Retina (tissue), 1 donor: ENCODE results near the gene FADS3.
A peak's percentile ranks its signal among the peaks of the same experiment; 100 is the strongest.
"Not testable (repeated sequence)": the region's sequence is repeated elsewhere in the genome, so short reads cannot be mapped to it uniquely, and the experiment has no call there.

ENCODE experiments used
- DNase-seq: peaks from one replicate; pipeline ENCODE4 v3.0.0-alpha.2; 2016

Gene FADS3

GRCh38 chr11:61897387-61898246 lies 6.3 kb upstream of the FADS3 start:
- DNase-seq, result peak; percentile 79

- no peak for DNase-seq
Measured at GRCh38 chr11:61896665-61897386, 5.5 kb upstream of the FADS3 start.

- DNase-seq, result no peak
Measured at GRCh38 chr11:61895718-61896059, 4.3 kb upstream of the FADS3 start.

DNA sequence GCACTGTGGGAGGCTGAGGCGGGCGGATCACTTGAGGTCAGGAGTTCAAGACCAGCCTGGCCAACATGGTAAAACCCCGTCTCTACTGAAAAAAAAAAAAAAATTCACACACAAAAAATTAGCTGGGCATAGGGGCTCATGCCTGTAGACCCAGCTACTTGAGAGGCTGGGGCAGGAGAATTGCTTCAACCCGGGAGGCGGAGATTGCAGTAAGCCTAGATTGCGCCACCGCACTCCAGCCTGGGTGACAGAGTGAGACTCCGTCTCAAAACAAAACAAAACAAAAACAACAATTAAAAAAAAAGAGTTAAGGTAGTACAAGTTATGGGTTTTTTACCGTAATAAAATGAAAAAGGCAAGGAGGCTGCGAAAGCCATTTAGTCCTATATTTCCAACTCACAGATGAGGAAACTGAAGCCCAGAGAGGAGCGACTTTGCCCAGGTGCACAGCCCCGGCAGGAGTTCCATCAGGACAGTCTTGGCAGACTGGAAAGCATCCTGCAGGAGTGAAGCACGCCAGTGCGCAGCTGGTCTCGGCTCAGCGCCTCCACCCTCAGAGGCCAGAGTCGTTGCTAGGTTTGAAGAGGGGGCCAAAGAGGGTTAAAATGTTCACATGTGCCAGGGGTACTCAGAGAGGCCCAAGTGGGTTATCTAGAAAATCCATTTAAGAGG lies 3.8 kb upstream of the FADS3 start:
- no peak for DNase-seq

DNA sequence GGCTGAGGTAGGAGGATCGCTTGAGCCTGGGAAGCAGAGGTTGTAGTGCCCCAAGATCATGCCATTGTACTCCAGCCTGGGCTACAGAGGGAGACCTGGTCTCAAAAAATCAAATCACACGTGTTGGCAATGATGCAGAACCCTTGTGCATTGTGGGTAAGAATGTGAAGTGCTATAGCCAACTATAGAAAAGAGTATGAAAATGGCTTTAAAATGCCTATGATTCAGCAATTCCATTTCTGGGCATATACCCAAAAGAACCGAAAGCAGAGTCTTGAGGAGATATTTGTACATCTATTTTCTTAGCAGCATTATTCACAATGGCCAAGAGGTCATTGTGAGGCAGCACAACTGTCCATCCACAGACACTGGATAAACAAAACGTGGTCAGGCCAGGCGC lies 2.6 kb upstream of the FADS3 start:
- no peak for DNase-seq

- no peak for DNase-seq
Measured at GRCh38 chr11:61892085-61892370, 683 bp upstream of the FADS3 start.

- peak; percentile 84 for DNase-seq
Measured at GRCh38 chr11:61890529-61891330, 615 bp downstream of the FADS3 start.

DNA sequence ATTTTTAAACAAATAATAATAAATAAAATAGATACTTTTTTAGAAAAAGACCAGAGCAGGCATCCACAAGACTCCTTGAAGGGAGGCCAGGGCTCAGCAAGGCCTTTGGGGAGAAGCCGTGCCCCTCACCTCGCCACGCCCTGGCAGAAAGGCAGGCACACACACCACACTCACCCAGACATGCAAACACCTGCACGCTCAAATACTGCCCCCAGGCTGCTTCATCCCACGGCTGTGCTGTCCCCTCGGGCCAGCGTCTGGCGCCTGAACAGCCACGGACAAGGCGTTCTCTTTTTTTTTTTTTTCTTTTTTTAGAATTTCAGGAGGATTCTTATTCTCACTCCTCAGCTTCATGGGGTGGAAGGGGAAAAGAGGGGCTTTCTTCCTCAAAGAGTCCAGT lies 1.5 kb downstream of the FADS3 start:
- DNase-seq, result no peak

- DNase-seq, result no peak
Measured at GRCh38 chr11:61888590-61888989, 2.8 kb downstream of the FADS3 start.

- no peak for DNase-seq
Measured at GRCh38 chr11:61887839-61888494, 3.4 kb downstream of the FADS3 start.

GRCh38 chr11:61886643-61887042 lies 4.7 kb downstream of the FADS3 start:
- no peak for DNase-seq

- no peak for DNase-seq
Measured at GRCh38 chr11:61885784-61886580, 5.4 kb downstream of the FADS3 start.

- no peak for DNase-seq
Measured at GRCh38 chr11:61885166-61885778, 6.1 kb downstream of the FADS3 start.

- DNase-seq, result no peak
Measured at GRCh38 chr11:61883947-61884346, 7.4 kb downstream of the FADS3 start.

DNA sequence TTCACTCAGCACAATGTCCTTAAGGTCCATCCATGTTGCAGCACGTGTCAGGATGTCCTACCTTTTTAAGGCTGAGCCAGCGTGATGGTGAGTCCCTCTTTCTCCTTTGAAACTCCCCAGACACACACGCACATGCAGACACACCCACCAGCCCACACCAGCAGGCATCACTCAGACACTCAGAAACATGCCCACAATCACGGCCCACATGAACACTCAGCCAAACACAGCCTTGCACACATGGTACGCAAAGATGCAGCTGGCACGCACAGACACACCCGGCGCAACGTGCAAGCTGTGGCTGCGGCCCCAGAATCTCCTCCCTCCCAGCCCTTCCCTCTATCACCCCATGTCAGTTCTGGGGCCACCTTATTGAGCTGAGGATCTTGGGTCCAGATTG lies 8.0 kb downstream of the FADS3 start:
- no peak for DNase-seq

- no peak for DNase-seq
Measured at GRCh38 chr11:61882879-61883278, 8.5 kb downstream of the FADS3 start.

DNA sequence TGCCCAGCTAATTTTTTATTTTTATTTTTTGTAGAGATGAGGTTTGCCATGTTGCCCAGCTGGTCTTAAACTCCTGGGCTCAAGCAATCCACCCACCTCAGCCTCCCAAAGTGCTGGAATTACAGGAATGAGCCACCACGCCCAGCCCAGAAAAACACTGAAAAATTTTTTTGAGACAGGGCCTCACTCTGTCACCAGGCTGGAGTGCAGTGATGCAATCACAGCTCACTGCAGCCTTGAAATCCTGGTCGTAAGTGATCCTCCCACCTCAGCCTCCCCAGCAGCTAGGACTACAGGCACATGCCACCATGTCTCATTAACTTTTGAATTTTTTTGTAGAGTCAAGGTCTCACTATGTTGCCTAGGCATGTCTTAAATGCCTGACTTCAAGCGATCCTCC lies 9.1 kb downstream of the FADS3 start:
- not testable (repeated sequence) for DNase-seq

DNA sequence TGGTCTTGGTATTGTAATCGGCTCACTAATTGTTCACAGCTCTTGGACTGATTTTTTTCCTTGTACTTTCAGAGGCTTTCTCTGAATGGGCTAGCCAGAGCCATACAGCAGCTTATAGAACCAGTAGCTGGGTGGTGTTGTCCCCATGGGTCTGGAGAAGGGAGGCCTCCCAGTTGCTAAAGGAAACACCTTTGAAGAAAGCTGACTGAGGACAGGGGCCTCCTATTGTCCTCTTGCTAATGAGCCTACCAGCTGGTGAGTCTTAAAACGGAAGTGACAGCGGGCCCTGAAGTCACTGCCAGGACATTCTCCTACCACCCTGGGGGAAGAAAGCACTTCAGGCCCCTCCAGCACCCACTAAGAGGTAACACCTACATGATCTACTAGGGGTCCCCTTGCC lies 9.9 kb downstream of the FADS3 start:
- DNase-seq, result no peak

GRCh38 chr11:61880454-61880853 lies 10.9 kb downstream of the FADS3 start:
- no peak for DNase-seq

DNA sequence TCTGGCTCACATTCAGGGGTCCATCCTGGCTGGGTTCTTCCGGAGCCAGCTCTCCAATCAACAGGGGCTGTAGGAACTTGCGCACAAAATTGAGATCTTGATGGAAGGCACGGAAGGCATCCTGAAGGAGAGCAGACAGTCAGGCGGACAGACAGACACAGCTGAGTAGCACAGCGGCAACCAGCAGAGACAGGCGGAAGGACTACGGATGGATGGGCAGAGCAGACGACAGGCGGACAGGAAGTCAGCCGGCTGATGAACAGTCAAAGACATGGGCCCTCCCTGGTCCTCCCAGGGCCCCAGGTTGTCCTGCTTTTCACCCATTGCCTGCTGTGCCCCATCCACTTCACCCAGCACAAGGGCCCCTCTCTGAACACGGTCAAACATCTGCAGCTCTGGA lies 11.3 kb downstream of the FADS3 start:
- no peak for DNase-seq

- DNase-seq, result no peak
Measured at GRCh38 chr11:61879152-61879551, 12.2 kb downstream of the FADS3 start.
